Stimulated activated CD4-positive, alpha-beta T cell treated with anti-CD3 and anti-CD28 coated beads, TNF-alpha, amount 100 ng/mL, for 24 hours (primary cell): Measurements from ENCODE around the gene BCO2.
"Not testable (repeated sequence)": the region's sequence is repeated elsewhere in the genome, so short reads cannot be mapped to it uniquely, and the experiment has no call there.

Experiments
- DNase-seq, 3 experiments: peaks; one replicate each; pipeline ENCODE4 v3.0.0-alpha.2; 2020; ENCODE audit warnings: low read depth in 3 of 3

Gene BCO2

DNA sequence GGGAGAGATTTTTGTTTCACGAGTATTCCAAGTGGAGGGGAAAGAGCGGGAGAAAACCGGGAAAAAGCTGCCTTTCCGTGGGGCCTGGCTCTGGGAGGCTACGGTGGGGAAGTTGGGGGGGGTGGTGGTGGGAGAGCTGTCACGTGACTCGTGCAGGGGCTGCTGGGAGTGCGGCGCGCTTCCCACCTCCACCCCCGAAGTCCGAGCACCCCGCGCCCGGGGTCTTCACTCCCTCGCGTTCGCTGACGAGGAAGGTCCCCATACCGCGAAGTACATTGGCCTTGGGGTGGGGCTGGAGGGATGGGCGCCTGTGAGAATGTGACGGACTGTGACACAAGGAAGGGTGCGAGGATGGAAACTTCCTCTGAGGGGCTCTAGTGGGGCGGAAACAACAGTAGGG lies 8.2 kb upstream of the BCO2 start, which contains the start of gene TEX12:
Gene TEX12 (plus strand): TSS at position 228 of the 400 bp plus-strand sequence. CDS start 1,897 bp downstream, outside the sequence.
- no peak for DNase-seq

DNA sequence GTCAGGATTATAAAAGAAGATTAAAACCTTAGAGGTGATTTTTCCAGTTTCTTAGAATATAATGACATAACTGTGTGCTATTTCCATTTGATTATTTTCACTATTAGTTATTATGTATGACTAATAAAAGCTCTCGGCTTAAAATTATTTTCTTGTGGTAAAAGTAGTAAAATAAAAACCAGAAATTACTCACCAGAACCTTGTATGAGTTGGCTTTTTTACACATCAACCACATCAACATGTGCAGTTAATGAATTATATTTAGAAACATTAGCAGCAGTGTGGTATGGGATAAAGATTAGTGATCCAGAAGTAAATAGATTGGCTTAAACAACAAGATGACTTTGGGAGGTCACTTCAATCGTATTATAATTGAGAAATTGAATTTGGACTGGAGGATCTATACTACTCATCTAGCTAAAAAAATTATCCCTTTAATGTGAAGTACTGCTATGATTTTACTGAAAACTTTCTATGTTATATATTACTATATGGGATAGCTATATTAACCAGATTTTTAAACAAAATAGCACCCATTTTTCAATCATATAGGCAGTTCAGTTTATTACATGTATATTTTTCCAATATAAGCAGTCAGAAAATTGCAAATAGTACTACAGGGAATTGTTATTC lies 2.8 kb upstream of the BCO2 start:
- no peak for DNase-seq

DNA sequence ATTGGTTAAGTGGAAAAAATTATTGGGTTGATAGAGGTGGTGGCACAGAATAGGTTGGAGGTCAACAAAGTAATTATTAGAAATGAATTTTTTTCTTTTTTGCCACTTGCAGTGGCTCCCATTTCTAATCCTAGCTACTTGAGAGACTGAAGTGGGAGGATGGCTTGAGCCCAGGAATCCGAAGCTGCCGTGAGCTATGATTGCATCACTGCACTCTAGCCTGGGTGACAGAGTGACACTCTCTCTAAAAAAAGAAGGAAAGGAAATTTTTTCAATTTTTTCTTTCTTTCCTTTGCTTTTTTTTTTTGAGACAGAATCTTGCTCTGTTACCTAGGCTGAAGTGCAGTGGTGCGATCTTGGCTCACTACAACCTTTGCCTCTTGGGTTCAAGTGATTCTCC lies 2.2 kb upstream of the BCO2 start:
- DNase-seq: no peak

DNA sequence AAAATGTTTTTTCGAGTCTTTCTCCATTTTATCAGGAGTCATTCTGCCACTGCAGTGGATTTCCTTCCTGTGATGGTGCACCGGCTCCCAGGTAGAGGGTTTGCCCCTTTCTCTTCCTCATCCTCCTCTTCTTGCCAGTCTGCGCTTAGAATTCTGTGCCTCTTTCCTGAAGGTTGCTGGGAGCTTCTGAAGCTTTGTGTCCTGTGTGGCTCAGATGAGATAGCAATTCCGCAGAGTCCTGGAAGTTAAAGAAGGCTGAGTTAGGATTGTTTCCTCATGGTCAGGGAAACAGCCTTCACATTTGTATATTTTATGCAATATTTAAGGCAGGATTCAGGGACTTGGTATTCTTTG lies 264 bp downstream of the BCO2 start:
- DNase-seq: no peak

DNA sequence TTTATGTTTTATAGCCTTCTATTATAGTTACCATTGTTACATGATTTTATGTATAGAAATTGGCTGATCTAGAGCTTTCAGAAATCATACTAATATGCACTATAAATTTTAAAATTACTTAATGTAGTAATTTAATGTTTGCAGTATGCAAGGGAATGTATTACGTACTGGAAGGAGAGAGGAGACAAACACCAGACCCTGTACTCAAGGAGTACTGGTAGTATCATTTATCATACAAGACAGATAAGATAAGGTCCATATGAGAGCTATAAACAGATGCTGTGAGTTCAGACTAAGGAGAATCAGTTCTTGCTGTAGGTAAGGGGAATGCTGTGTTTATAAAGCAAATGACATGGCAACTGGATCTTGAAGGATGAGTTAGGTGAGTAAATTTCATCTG lies 765 bp downstream of the BCO2 start:
- DNase-seq: no peak

DNA sequence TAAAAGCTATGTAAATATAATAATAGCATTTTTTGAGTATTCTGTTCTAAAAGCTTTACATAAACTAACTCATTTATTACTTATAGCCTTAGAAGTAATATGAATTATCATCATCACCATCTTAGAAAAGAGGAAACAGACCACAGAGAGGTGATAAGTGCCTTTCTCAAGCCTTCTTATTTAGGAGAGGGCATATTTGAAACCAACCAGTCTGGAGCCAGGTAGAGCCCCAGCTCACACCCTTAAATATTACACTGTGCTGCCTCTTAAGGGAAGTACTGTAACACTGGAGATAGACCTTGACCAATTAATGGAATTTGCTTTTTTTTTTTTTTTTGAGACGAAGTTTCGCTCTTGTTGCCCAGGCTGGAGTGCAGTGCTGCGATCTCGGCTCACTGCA lies 2.3 kb downstream of the BCO2 start:
- DNase-seq: no peak

DNA sequence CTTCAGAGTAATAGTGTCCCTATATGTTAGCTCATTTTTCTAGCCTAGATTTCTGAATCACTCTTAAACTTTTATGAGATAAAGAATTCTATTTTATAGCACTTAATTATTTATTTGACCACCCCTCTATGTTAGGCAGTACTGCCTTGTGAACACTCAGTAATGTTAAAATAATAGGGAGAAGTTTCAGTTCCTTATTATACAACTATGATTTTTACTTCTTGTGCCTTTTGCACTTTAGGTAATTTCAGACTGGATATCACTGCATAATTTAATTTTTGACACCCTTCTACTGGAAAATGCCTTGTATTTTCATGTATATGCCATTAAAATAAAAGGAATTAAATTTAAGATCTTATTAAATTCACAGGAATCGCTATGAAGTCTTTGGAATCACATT lies 3.1 kb downstream of the BCO2 start:
- DNase-seq: no peak

DNA sequence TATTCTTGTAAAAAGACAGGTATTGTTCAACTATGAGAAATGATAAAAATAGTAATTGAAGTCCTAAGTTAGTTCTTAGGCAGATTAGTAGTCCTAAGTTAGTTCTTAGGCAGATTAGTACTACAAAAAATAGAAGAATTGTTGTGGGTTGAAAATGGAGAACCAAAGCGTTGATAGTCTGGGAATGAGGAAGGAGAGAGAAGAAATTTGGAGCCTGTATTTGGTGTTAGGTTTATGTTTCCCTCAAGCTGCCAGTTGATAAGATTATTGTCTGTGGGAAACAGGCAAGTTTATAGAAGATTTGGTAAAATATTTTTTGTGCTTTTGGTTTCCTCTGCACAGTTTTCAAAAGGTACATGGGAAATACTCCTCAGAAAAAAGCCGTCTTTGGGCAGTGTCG lies 3.6 kb downstream of the BCO2 start:
- no peak for DNase-seq

DNA sequence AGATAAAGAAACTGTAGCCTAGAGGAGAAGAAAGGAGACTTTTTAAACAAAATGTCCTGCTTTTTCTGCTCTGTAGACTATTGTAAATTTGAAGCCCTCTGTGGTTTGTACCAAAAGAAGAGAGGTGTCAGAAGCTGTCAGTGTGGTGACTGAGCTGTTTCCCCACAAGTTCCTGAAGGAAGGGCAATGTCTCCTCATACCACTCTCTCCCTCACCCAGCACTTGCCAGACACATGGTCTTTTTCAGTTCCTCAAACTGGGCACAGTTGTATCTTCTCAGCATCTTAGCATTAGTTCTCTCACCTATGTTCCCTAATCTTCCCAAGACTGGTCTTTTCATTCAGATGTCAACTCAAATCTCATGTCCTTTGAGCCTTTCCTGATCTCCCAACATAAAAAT lies 4.3 kb downstream of the BCO2 start:
- no peak for DNase-seq

DNA sequence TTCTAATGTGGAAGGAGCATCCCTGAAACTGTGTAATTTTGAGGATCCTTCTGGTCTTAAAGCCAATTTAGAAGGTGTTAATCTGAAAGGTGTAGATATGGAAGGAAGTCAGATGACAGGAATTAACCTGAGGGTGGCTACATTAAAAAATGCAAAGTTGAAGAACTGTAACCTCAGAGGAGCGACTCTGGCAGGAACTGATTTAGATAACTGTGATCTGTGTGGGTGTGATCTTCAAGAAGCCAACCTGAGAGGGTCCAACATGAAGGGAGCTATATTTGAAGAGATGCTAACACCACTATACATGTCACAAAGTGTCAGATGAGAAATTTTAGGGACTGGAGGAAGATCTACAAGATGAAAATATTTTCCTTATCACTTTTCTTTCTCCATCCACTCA lies 7.6 kb downstream of the BCO2 start:
- no peak for DNase-seq

DNA sequence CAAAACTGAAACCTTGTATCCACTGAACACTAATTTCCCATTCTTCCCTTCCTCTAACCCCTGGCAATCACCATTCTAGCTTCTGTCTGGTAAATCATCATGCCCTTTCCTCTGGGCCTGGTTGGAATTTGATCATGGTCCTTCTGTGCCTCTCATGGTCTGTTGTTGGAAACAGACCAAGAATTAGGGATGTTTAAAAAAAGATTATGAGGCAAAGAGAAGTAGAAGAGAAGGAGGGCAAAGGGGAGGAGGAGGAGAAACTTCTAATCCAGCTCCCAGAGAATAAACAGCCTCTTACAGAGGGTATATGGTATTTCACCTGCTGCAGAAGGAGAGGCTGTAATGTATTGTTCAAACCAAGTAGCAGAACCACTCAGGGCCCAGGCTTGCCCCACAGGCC lies 10.6 kb downstream of the BCO2 start:
- DNase-seq: no peak

DNA sequence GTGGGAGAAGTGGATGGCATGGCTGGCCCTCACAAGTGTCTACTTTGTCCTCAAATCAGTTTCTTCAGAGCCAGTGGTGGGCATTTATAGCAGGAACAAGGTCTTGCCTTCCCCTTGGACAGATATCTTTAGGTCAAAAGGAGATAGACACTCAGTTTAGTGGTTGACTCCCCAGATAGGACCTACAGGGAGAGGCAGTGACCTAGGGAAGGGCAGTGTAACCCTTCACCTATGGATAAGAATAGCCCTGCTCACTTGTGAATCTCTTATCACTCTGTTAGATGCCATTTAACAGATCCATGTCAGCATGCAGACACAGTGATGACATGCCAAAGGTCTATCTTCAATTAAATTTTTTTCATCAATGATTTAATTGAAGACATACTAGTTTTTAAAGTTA lies 11.0 kb downstream of the BCO2 start:
- no peak for DNase-seq

DNA sequence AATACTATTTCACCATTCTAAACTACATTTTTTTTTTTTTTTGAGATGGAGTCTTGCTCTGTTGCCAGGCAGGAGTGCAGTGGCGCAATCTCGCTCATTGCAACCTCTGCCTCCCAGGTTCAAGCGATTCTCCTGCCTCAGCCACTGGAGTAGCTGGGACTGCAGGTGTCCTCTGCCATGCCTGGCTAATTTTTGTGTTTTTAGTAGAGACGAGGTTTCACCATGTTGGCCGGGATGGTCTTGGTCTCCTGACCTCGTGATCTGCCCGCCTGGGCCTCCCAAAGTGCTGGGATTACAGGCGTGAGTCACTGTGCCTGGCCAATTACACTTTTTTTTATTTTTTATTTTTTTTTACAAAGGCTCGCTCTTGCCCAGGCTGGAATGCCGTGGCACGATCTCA lies 19.8 kb downstream of the BCO2 start:
- not testable (repeated sequence) for DNase-seq

DNA sequence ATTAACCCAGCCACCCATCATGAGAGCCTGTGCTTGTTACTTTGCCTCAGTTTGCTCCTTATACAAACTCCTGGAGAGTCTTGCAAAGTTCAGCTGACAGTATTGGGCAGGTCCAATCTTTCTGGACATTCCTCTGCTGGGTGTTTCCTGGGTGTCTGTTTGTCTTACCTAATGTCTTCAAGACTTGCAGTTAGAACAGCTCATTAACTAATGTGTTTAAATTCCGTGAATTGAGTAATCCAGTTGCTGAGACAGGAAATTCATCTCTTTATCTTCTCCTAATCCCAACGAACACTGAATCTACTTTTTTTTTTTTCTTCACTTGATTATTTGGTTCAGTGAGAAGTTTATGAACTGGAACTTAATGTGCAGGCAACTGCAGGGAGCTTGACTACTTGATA lies 20.6 kb downstream of the BCO2 start:
- DNase-seq: no peak

DNA sequence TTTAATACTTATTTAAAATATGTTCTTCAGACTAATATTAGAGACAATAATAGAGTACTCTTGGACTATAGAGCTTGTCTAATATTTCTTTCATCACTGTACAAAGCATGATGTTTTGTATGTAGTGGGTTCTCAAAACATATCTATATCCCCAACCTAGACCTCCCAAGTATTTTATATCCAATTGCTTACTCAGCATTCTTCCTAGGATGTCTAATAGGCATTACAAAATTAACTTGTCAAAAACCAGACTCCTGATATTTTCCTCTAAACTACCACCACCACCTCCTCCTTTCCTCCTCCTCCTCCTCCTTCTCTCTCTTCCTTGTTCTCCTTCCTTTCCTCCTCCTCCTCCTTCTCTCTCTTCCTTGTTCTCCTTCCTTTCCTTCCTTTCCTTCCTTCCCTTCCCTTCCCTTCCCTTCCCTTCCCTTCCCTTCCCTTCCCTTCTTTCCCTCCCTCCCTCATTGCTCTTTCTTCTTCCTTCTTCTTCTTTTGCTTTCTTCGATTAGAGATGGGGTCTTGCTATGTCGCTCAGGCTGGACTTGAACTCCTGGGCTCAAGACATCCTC lies 21.3 kb downstream of the BCO2 start:
- DNase-seq: no peak

DNA sequence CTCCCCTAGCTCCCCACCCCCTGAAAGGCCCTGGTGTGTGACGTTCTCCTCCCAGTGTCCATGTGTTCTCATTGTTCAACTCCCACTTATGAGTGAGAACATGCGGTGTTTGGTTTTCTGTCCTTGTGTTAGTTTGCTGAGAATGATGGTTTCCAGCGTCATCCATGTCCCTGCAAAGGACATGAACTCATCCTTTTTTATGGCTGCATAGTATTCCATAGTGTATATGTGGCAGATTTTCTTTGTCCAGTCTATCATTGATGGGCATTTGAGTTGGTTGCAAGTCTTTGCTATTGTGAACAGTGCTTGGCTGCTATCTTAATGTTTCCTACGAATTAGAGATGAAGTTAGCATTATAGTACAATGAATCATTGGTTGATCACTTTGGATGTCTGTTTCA lies 23.8 kb downstream of the BCO2 start:
- DNase-seq: not testable (repeated sequence)

DNA sequence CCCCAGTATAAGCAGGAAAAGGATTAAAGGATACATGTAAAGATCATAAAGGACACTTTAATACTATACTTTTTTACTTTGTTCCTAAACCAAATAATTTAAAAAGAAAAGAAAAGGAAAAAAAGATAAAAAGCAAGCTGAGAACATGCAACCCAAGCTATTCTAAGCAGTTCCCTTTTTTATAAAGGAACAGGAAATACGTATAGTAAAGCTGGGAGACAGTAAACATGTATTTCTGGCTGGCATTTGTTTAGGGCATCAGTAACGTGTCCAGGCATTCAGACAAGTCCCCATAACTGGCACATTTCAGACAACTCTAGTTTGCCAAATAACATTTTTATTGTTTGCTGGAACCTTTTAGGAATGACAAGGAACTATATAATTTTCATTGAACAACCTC lies 24.9 kb downstream of the BCO2 start:
- DNase-seq: no peak

DNA sequence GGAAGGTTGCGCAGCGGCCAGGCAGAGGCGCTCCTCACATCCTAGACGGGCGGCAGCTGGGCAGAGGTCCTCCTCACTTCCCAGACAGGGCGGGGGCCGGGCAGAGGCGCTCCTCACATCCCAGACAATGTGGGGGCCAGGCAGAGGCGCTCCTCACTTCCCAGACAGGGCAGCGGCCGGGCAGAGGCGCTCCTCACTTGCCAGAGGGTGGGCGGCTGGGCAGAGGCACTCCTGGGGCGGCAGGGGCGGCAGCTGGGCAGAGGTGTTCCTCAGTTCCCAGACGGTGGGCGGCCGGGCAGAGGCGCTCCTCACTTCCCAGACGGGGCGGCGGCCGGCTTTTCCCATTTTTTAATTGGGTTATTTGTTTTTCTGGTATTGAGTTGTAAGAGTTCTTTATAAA lies 30.8 kb downstream of the BCO2 start:
- no peak for DNase-seq

DNA sequence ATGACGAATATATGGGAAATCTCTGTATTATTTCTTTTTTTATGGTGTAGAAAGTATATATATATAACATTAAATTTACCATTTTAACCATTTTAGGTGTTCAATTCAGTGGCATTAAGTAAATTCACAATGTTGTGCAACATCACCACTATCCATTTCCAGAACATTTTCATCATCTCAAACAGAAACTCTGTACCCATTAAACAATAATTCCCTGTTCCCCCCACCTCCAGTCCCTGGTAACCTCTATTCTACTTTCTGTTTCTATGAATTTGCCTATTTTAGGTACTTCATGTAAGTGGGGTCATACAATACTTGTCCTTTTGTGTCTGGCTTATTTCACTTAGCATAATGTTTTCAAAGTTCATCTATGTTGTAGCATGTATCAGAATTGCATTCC lies 35.6 kb downstream of the BCO2 start:
- DNase-seq: no peak

DNA sequence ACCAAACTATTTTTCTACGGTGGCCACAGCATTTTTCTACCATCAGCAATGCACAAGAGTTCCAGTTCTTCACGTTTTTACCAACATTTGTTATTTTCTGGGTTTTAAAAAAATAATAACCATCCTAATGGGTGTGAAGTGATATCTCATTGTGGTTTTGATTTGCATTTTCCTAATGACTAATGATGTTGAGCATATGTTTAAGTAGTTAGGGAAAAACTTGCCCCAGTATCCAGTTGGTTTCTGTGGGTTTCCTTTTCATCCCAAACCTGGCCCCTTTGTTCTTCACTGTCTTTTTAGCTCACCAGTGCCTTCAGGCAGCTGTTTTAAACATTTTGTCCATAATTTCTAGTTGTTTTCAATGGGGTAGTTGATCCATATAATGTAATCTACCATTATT lies 36.2 kb downstream of the BCO2 start:
- DNase-seq: no peak

DNA sequence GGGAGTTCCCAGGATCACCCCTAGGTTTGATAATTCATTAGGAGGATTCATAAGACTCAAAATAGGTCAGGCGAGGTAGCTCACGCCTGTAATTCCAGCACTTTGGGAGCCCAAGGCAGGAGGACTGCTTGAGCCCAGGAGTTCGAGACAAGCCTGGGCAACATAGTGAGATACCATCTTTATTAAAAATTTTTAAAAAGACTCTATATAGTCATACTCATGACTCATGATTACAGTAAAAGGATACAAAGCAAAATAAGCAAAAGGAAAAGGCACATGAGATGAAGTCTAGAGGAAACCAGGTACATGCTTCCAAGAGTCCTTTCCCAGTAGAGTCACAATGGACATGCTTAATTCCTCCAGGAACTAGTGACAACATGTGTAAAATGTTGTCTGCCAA lies 37.0 kb downstream of the BCO2 start:
- no peak for DNase-seq

DNA sequence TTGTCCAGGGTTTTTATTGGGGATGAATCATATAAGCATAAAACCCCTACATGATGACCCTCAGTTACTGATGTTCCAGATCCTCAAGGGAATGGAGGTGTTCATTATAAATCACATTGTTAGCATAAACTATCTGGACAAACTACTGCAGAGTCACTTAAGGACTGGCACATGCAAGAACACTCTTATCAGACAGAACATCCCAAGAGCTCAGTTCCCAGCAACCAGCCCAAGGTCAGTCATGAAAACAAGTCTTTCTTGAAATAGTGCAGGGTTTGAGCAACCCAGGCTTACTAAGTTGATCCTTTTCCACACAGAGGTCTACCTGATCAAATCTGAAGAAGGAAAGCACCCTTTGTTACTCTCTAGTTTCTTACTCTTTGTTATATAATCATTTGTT lies 37.4 kb downstream of the BCO2 start:
- DNase-seq: no peak

DNA sequence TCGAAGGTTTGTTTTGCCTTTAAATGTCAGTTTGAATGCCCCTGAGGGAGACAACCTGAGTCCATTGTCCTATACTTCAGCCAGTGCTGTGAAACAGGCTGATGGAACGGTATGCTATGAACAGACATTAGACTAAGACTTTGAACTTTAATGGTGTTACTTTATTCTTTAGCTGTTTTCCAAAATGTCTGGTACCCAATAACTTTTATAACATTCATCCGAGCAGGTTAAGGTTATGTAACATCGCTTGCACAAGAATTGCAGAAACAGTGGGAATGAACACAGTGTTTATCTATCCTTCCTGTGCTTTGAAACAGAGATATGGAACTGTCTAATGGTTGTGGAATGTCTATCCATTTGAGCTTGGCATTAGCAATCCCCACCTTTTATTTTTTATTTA lies 38.4 kb downstream of the BCO2 start:
- no peak for DNase-seq

DNA sequence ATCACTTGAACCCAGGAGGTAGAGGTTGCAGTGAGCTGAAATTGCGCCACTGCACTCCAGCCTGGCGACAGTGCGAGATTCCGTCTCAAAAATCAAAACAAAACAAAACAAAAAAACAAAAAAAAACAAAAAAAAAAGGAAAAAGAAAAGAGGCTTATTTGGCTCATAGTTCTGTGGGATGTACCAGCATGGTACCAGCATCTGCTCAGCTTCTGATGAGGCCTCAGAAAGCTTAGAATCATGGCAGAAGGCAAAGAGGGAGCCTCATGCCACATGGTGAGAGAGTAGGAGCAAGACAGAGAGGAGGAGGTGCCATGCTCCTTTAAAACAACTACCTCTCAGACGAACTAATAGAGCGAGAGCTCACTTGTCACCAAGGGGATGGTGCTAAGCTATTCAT lies 40.3 kb downstream of the BCO2 start:
- no peak for DNase-seq
